Spleen (tissue), 7 donors: ENCODE results near the gene TBL1XR1.

ENCODE experiments used
- POLR2AphosphoS5 ChIP-seq, 3 donors: sonication (generic); formaldehyde crosslinking; IDR thresholded peaks; one replicate each; pipeline ENCODE4 v1.5.1; 2017; ENCODE audit warnings: antibody characterized with exemption in 3 of 3
- TF ChIP-seq, protein P1 (sequence below), 11 experiments: fragments of 200-600 bp in 7 of 11; fragments of 450-650 bp in 4 of 11; sonication (generic) in 4 of 11; IDR thresholded peaks in 8 of 11; conservative IDR thresholded peaks in 3 of 11; 1 replicate in 7 of 11; 2 replicates in 4 of 11; pipeline versions ENCODE4 v1.4.0 to v1.8.0; 2016 to 2021; ENCODE audit warnings: antibody characterized with exemption in 11 of 11, inconsistent platforms in 4 of 11, mild to moderate bottlenecking in 1 of 11
- donor health status: DM: no; HTN: no; CAD: no; lungs with moderate emphysema.
- donor health status: DM: no; HTN: no; CAD: no.
- donor health status: DM: no; HTN: no; CAD: no.

DNA sequence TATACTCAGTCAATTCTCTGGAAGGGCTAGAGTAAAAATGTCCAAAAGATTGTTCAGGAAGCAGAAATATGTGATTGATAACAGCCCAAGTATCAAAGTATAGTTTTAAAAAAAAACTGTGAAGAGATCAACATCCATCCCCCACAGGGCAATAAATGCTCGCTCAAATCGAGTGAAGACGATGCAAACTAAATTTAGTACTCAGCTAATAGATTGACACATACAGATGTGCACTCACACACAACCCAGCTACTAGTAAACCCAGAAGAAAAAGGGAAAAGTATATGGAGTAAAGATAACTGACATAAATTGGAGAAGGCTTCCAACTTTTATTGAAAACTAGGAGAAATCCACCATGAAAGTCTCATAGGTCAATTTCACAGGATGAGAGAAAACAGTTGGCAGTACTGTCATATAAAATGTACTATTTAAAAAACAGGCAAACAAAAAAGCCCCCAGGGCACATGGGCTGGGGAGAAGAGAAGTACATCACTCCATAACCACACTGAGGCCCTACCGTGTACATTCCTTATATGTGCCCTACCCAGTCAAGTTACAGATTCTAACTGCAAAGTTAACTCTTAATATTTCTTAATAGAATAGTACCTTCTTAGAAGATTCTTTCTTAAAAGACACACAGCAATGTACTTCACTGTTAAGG, 125.7 kb downstream of the TBL1XR1 start:
- TF ChIP-seq, protein P1, sequence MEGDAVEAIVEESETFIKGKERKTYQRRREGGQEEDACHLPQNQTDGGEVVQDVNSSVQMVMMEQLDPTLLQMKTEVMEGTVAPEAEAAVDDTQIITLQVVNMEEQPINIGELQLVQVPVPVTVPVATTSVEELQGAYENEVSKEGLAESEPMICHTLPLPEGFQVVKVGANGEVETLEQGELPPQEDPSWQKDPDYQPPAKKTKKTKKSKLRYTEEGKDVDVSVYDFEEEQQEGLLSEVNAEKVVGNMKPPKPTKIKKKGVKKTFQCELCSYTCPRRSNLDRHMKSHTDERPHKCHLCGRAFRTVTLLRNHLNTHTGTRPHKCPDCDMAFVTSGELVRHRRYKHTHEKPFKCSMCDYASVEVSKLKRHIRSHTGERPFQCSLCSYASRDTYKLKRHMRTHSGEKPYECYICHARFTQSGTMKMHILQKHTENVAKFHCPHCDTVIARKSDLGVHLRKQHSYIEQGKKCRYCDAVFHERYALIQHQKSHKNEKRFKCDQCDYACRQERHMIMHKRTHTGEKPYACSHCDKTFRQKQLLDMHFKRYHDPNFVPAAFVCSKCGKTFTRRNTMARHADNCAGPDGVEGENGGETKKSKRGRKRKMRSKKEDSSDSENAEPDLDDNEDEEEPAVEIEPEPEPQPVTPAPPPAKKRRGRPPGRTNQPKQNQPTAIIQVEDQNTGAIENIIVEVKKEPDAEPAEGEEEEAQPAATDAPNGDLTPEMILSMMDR (IDR thresholded peaks at IDR 0.05 in 8 of 11, conservative IDR thresholded peaks at IDR 0.05 in 3 of 11): no peak
- no peak for TF ChIP-seq POLR2AphosphoS5 (IDR thresholded peaks at IDR 0.05)
